K562 (cell line): ENCODE data around the gene PDGFA. TPM values are rescaled to one million over a fixed set of nuclear protein-coding genes. Genes with fewer than 3 reads are reported as not detected.

Source experiments
- ATAC-seq: fragments of 200-7000 bp; cut with Tn5 transposase; 3 replicates; pipeline ENCODE4 v1.9.1; 2020; ENCODE audit warnings: moderate library complexity
- BruUV-seq: library from RNA; stranded (reverse); fragments of 400-500 nt; replicated peaks from 2 replicates; lab custom pipeline; 2021; lab: Mats Ljungman, UMichigan
- CTCF ChIA-PET: fragments of 300-600 bp; formaldehyde crosslinking; extraction: SDS; loops from one replicate; lab custom pipeline; 2021; ENCODE audit warnings: low intra/inter-chr PET ratio; lab: Yijun Ruan, JAX
- POLR2A ChIA-PET: fragments of 300-600, 350-650 bp; sonication (Branson Sonifier 250); formaldehyde crosslinking; extraction: SDS; loops from one replicate; lab custom pipeline; 2021; ENCODE audit warnings: antibody characterized with exemption, inconsistent platforms; lab: Yijun Ruan, JAX
- DNase-seq, 4 experiments: peaks; one replicate each; pipeline versions ENCODE4 v3.0.0 to v3.0.0-alpha.2; 2011 to 2018; ENCODE audit warnings: low spot score in 3 of 4, mixed read lengths in 3 of 4; ENCODE audit errors: extremely low read depth in 1 of 4
- FAIRE-seq: peaks from 2 replicates; lab custom pipeline; 2011; peaks lifted over from hg19 to GRCh38; lab: Jason Lieb, UNC
- H2AFZ ChIP-seq: 2 replicates; pipeline ENCODE4 v1.6.0; 2011; ENCODE audit warnings: low read depth, low read length, control low read depth, inconsistent platforms
- H3K27ac ChIP-seq: fragments of 200-600 bp; 3 replicates; pipeline ENCODE4 v1.8.0; 2011; ENCODE audit warnings: low read depth, mild to moderate bottlenecking, control low read depth, inconsistent platforms, low read length, moderate library complexity, mixed read lengths; ENCODE audit errors: extremely low read depth
- H3K27me3 ChIP-seq, 2 experiments: fragments of 300-600 bp in 1 of 2; 2 replicates in 1 of 2; 3 replicates in 1 of 2; pipeline versions ENCODE4 v1.6.0 to v1.8.0; 2011; ENCODE audit warnings: inconsistent platforms in 2 of 2, low read length in 2 of 2, mild to moderate bottlenecking in 1 of 2, mixed read lengths in 1 of 2, moderate library complexity in 1 of 2; ENCODE audit not compliant: control insufficient read depth in 2 of 2, insufficient read depth in 2 of 2
- H3K36me3 ChIP-seq: fragments of 300-600 bp; 3 replicates; pipeline ENCODE4 v1.8.0; 2011; ENCODE audit warnings: mild to moderate bottlenecking, low read length, inconsistent platforms; ENCODE audit not compliant: control insufficient read depth, insufficient read depth
- H3K4me1 ChIP-seq, 2 experiments: fragments of 200-600 bp in 1 of 2; replicated peaks in 1 of 2; 2 replicates in 1 of 2; 3 replicates in 1 of 2; pipeline versions ENCODE4 v1.5.1 to v1.8.0; 2011; ENCODE audit warnings: inconsistent platforms in 2 of 2, low read length in 2 of 2, mild to moderate bottlenecking in 1 of 2, mixed read lengths in 1 of 2, moderate library complexity in 1 of 2; ENCODE audit not compliant: control insufficient read depth in 2 of 2, insufficient read depth in 2 of 2
- H3K4me2 ChIP-seq: 2 replicates; pipeline ENCODE4 v1.6.1; 2011; ENCODE audit warnings: low read length, control low read depth, inconsistent platforms, mixed read lengths; ENCODE audit not compliant: insufficient read depth
- H3K4me3 ChIP-seq: fragments of 200-600 bp; sonication (generic), shearing (Covaris generic); 2 replicates; pipeline ENCODE4 v1.5.1; 2016; ENCODE audit warnings: control low read depth, inconsistent platforms
- H3K79me2 ChIP-seq: fragments of 200-600 bp; 3 replicates; pipeline ENCODE4 v1.8.0; 2011; ENCODE audit warnings: low read length, inconsistent platforms; ENCODE audit not compliant: control insufficient read depth, insufficient read depth
- H3K9ac ChIP-seq, 2 experiments: 2 replicates each; pipeline versions ENCODE4 v1.6.0 to v1.6.1; 2011; ENCODE audit warnings: low read depth in 2 of 2, low read length in 2 of 2, control low read depth in 1 of 2, inconsistent platforms in 1 of 2, mild to moderate bottlenecking in 1 of 2, mixed read lengths in 1 of 2; ENCODE audit not compliant: insufficient read depth in 1 of 2
- H3K9me1 ChIP-seq: one replicate; pipeline ENCODE4 v1.6.0; 2011; ENCODE audit warnings: inconsistent platforms, mild to moderate bottlenecking, low read length, moderate library complexity; ENCODE audit not compliant: control insufficient read depth, insufficient read depth
- H3K9me3 ChIP-seq: replicated peaks from 2 replicates; pipeline ENCODE4 v1.5.1; 2011; ENCODE audit warnings: low read depth, low read length, inconsistent platforms; ENCODE audit not compliant: control insufficient read depth, insufficient read depth
- H4K20me1 ChIP-seq: replicated peaks from 2 replicates; pipeline ENCODE4 v1.6.1; 2011; ENCODE audit warnings: low read length, inconsistent platforms, mixed read lengths; ENCODE audit not compliant: control insufficient read depth, insufficient read depth
- ARNT ChIP-seq, 2 experiments: fragments of 450-650 bp; IDR thresholded peaks; 2 replicates each; pipeline ENCODE4 v1.6.1; 2016; ENCODE audit warnings: mild to moderate bottlenecking in 1 of 2
- NFE2L1 ChIP-seq: fragments of 450-650 bp; IDR thresholded peaks from 2 replicates; pipeline ENCODE4 v1.6.1; 2016; ENCODE audit warnings: missing genetic modification characterization, low read depth, mild to moderate bottlenecking, missing compliant biosample characterization, moderate library complexity, borderline replicate concordance
- NONO ChIP-seq, 2 experiments: fragments of 200-400 bp in 1 of 2; fragments of 450-650 bp in 1 of 2; formaldehyde crosslinking in 1 of 2; IDR thresholded peaks; 2 replicates each; pipeline ENCODE4 v1.6.1; 2017; ENCODE audit warnings: low read depth in 2 of 2, mild to moderate bottlenecking in 2 of 2, moderate library complexity in 2 of 2, low read length in 1 of 2
- PCBP2 ChIP-seq: fragments of 200-400 bp; formaldehyde crosslinking; IDR thresholded peaks from 2 replicates; pipeline ENCODE4 v1.6.1; 2018; ENCODE audit warnings: low read length, low read depth, mild to moderate bottlenecking, moderate library complexity; ENCODE audit not compliant: poor library complexity, severe bottlenecking
- SNRNP70 ChIP-seq: fragments of 200-400 bp; formaldehyde crosslinking; optimal IDR thresholded peaks from 2 replicates; pipeline ENCODE3; 2017; ENCODE audit warnings: low read depth, low read length
- WGBS: fragments of 100-300 bp; shearing (Covaris generic); methylation state at CpG from one replicate; pipeline ENCODE4 v1.1.6; 2016; ENCODE audit warnings: low coverage, mixed read lengths; ENCODE audit not compliant: insufficient coverage; ENCODE audit errors: missing lambda C conversion rate; 5-methylcytosine and 5-hydroxymethylcytosine counted together
- in situ Hi-C: fragments of 300-500 bp; cut with MboI; formaldehyde crosslinking; loops from 4 replicates; pipeline ENCODE4 v1.15.0; 2018; ENCODE audit warnings: inconsistent platforms, mixed read lengths
- intact Hi-C: fragments of 100-400 bp; cut with micrococcal nuclease; formaldehyde crosslinking; loops from 2 replicates; pipeline ENCODE4 v1.14.2; 2022
- polyA plus RNA-seq, 8 experiments: library from polyadenylated mRNA; depleted of rRNA in 4 of 8; stranded (reverse) in 5 of 8; unstranded in 3 of 8; fragments of >200 nt; fragmentation: Nextera tagmentation in 2 of 8; fragmentation: Illumina TruSeq in 1 of 8; extraction: Ambion mirVana in 2 of 8; extraction: Trizol in 1 of 8; gene quantifications; 2 replicates each; pipeline versions ENCODE4 v1.2.1 to v1.2.3, GENCODE V29; 2011 to 2014; ENCODE audit warnings: inconsistent platforms in 1 of 8, missing spikeins in 1 of 8
- total RNA-seq, 7 experiments: library from RNA; depleted of rRNA in 6 of 7; stranded (reverse); fragments of >200 nt in 6 of 7; fragmentation: Illumina TruSeq in 2 of 7; extraction: Trizol in 2 of 7; gene quantifications; 2 replicates each; pipeline versions ENCODE4 v1.2.1 to v1.2.3, GENCODE V29; 2011 to 2021; ENCODE audit warnings: low replicate concordance in 1 of 7
- TF ChIP-seq, protein P1 (sequence below): fragments of 150-350 bp; IDR thresholded peaks from 2 replicates; pipeline ENCODE4 v1.6.1; 2014; ENCODE audit warnings: low read depth, mild to moderate bottlenecking, low read length, borderline replicate concordance
- TF ChIP-seq, protein P2 (sequence below): sonication (generic); formaldehyde crosslinking; IDR thresholded peaks from 2 replicates; pipeline ENCODE4 v1.5.0; 2020; ENCODE audit warnings: missing genetic modification reagents
- TF ChIP-seq, protein P3 (sequence below): fragments of 250-450 bp; sonication (Bioruptor Pico); IDR thresholded peaks from 2 replicates; pipeline ENCODE4 v1.5.0; 2021; ENCODE audit warnings: mild to moderate bottlenecking, borderline replicate concordance

Gene PDGFA
- total and polyA plus RNA-seq, 9 of the 15 experiments (the other 6 are each of a cell fraction or from before 2014, with no cell fraction given) = 2.5 to 10.2 (median 4.6) TPM

DNA sequence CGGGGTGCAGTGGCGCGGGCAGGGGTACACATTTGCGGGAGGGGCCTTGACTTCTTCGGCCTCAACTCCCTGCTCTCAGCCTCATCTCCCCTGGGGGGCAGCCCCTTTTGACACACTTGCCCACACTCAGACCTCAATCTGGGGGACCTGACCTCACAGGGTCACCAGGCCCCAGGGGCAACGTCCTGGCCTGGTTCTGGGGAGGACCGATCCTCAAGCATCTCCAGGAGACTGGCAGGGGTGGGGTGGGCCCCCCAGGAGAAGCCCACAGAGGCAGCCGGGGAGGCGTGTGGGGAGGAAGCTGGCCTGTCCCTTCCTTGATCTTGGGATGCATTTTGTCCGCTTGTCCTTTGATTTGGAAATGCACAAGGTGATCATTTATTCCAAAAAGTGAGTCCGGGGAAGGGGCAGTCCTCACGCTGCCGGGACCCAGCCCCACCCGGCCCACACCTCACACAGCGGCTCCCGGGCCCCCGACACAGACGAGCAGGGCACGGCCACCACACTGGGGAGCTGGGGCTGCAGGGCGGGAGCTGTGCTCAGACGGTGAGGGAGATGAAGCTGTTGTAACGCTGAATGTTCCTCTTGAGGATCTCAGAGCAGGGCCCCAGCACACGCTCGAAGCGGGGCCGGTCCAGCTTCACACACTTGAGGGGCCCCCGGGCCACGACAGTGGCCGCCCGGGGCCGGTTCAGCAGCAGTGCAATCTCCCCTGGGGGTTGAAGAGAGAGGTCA lies 30.4 kb upstream of the PDGFA start:
- no peaks in the 10 kb centered on the region for H3K9me3 ChIP-seq
- no peaks in the 10 kb centered on the region for H3K79me2 ChIP-seq
- DNase-seq = no peak
- H3K9me1 ChIP-seq = no peaks in the 10 kb centered on the region
- FAIRE-seq = no peak
- no peaks in the 10 kb centered on the region for H4K20me1 ChIP-seq
- no peak overlapping the region for H3K27ac ChIP-seq
- no peaks in the 10 kb centered on the region; the same call in 2 of the 3 replicates for H3K36me3 ChIP-seq
- intact Hi-C loops = no loop called here
- no peak for ATAC-seq
- H2AFZ ChIP-seq = no peak overlapping the region
- H3K4me1 ChIP-seq = peaks cover 0 to 30% of the 10 kb centered on the region in 2 experiments; a peak in 2 of 5 replicates
- H3K4me2 ChIP-seq = no peak overlapping the region
- CTCF ChIA-PET = no interaction called here
- no TSS peak for BruUV-seq
- H3K27me3 ChIP-seq = no peaks in the 10 kb centered on the region
- H3K4me3 ChIP-seq = no peak overlapping the region
- 90% methylated on average over 24 of the region's 31 CpGs for WGBS
- POLR2A ChIA-PET = no interaction called here
- no peak overlapping the region for H3K9ac ChIP-seq
- in situ Hi-C loops = no loop called here
- TF ChIP-seq ARNT (IDR thresholded peaks at IDR 0.05) (no peak), NFE2L1 (tag) (no peak), PCBP2 (no peak), SNRNP70 (no peak), NONO (IDR thresholded peaks at IDR 0.05; ENCODE audit: low read depth in 2 of 2, low read length in 1 of 2) (no peak)
- TF ChIP-seq, protein P1, sequence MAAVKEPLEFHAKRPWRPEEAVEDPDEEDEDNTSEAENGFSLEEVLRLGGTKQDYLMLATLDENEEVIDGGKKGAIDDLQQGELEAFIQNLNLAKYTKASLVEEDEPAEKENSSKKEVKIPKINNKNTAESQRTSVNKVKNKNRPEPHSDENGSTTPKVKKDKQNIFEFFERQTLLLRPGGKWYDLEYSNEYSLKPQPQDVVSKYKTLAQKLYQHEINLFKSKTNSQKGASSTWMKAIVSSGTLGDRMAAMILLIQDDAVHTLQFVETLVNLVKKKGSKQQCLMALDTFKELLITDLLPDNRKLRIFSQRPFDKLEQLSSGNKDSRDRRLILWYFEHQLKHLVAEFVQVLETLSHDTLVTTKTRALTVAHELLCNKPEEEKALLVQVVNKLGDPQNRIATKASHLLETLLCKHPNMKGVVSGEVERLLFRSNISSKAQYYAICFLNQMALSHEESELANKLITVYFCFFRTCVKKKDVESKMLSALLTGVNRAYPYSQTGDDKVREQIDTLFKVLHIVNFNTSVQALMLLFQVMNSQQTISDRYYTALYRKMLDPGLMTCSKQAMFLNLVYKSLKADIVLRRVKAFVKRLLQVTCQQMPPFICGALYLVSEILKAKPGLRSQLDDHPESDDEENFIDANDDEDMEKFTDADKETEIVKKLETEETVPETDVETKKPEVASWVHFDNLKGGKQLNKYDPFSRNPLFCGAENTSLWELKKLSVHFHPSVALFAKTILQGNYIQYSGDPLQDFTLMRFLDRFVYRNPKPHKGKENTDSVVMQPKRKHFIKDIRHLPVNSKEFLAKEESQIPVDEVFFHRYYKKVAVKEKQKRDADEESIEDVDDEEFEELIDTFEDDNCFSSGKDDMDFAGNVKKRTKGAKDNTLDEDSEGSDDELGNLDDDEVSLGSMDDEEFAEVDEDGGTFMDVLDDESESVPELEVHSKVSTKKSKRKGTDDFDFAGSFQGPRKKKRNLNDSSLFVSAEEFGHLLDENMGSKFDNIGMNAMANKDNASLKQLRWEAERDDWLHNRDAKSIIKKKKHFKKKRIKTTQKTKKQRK = no peak
- TF ChIP-seq, protein P2, sequence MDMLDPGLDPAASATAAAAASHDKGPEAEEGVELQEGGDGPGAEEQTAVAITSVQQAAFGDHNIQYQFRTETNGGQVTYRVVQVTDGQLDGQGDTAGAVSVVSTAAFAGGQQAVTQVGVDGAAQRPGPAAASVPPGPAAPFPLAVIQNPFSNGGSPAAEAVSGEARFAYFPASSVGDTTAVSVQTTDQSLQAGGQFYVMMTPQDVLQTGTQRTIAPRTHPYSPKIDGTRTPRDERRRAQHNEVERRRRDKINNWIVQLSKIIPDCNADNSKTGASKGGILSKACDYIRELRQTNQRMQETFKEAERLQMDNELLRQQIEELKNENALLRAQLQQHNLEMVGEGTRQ (CRISPR knock-in tag) = no peak
- TF ChIP-seq, protein P3, sequence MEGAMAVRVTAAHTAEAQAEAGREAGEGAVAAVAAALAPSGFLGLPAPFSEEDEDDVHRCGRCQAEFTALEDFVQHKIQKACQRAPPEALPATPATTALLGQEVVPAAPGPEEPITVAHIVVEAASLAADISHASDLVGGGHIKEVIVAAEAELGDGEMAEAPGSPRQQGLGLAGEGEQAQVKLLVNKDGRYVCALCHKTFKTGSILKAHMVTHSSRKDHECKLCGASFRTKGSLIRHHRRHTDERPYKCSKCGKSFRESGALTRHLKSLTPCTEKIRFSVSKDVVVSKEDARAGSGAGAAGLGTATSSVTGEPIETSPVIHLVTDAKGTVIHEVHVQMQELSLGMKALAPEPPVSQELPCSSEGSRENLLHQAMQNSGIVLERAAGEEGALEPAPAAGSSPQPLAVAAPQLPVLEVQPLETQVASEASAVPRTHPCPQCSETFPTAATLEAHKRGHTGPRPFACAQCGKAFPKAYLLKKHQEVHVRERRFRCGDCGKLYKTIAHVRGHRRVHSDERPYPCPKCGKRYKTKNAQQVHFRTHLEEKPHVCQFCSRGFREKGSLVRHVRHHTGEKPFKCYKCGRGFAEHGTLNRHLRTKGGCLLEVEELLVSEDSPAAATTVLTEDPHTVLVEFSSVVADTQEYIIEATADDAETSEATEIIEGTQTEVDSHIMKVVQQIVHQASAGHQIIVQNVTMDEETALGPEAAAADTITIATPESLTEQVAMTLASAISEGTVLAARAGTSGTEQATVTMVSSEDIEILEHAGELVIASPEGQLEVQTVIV (CRISPR knock-in tag) = no peak
